Measurements from ENCODE around the gene RHOJ.

- TF ChIP-seq, protein P1, sequence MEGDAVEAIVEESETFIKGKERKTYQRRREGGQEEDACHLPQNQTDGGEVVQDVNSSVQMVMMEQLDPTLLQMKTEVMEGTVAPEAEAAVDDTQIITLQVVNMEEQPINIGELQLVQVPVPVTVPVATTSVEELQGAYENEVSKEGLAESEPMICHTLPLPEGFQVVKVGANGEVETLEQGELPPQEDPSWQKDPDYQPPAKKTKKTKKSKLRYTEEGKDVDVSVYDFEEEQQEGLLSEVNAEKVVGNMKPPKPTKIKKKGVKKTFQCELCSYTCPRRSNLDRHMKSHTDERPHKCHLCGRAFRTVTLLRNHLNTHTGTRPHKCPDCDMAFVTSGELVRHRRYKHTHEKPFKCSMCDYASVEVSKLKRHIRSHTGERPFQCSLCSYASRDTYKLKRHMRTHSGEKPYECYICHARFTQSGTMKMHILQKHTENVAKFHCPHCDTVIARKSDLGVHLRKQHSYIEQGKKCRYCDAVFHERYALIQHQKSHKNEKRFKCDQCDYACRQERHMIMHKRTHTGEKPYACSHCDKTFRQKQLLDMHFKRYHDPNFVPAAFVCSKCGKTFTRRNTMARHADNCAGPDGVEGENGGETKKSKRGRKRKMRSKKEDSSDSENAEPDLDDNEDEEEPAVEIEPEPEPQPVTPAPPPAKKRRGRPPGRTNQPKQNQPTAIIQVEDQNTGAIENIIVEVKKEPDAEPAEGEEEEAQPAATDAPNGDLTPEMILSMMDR (conservative IDR thresholded peaks at IDR 0.05 in 1 of 2, IDR thresholded peaks at IDR 0.05 in 1 of 2; ENCODE audit: extremely low read depth in 1 of 2, insufficient read depth in 1 of 2, low read depth in 1 of 2, low read length in 2 of 2), result no peak
- TF ChIP-seq EZH2 (IDR thresholded peaks at IDR 0.05; ENCODE audit: borderline replicate concordance, low read length), result no peak
Observed at GRCh38 chr14:63248211-63248610, 44.0 kb downstream of the RHOJ start.

All from mammary epithelial cell (primary cell).